Activated naive CD8-positive, alpha-beta T cell treated with anti-CD3 and anti-CD28 coated beads, Interleukin-2, amount 10 ng/mL, durations not matched to agents 7 days and 5 days (primary cell): Measurements from ENCODE around the gene PDE6B. TPM values are rescaled to one million over a fixed set of nuclear protein-coding genes. Genes with fewer than 3 reads are reported as not detected.
A peak's percentile ranks its signal among the peaks of the same experiment; 100 is the strongest.

Experiments used
- ATAC-seq: fragments of 150-1000 bp; cut with Tn5 transposase; one replicate; pipeline ENCODE4 v1.10.0; 2021; ENCODE audit warnings: low read depth, moderate library complexity
- POLR2A ChIA-PET: fragments of 350-600 bp; sonication (Branson Sonifier 250); formaldehyde crosslinking; loops from one replicate; lab custom pipeline; 2021; ENCODE audit warnings: antibody characterized with exemption; lab: Charles Lee
- DNase-seq: peaks from one replicate; pipeline ENCODE4 v3.0.0; 2021
- H3K27ac Mint-ChIP-seq: one replicate; pipeline ENCODE4 v1.8.0; 2022; ENCODE audit warnings: mild to moderate bottlenecking, mixed read lengths
- H3K27me3 Mint-ChIP-seq: one replicate; pipeline ENCODE4 v1.8.0; 2022; ENCODE audit warnings: mild to moderate bottlenecking, moderate library complexity, mixed read lengths
- H3K36me3 Mint-ChIP-seq: one replicate; pipeline ENCODE4 v1.8.0; 2021; ENCODE audit warnings: mild to moderate bottlenecking, mixed read lengths
- H3K4me1 Mint-ChIP-seq: one replicate; pipeline ENCODE4 v1.8.0; 2021; ENCODE audit warnings: mixed read lengths
- H3K4me3 Mint-ChIP-seq: one replicate; pipeline ENCODE4 v1.8.0; 2022; ENCODE audit warnings: mild to moderate bottlenecking, moderate library complexity, mixed read lengths
- H3K9me3 Mint-ChIP-seq: one replicate; pipeline ENCODE4 v1.8.0; 2021; ENCODE audit warnings: mixed read lengths
- total RNA-seq, 2 experiments: library from RNA; stranded (reverse); gene quantifications; one replicate each; pipeline ENCODE4 v1.2.3, GENCODE V29; 2021

PDE6B gene
- total RNA-seq, 2 experiments from 2014 or later, result 16.6 to 23.2 TPM

GRCh38 chr4:648579-649292 lies 23.4 kb downstream of the PDE6B start:
- POLR2A ChIA-PET, result no interaction called here

GRCh38 chr4:649293-649625 lies 23.9 kb downstream of the PDE6B start:
- no peak overlapping the region for H3K4me3 Mint-ChIP-seq
- ATAC-seq, result no peak
- no peak overlapping the region for H3K27ac Mint-ChIP-seq
- peaks cover 3% of the 10 kb centered on the region for H3K9me3 Mint-ChIP-seq
- peaks cover 4% of the 10 kb centered on the region for H3K27me3 Mint-ChIP-seq
- no peaks in the 10 kb centered on the region for H3K36me3 Mint-ChIP-seq
- H3K4me1 Mint-ChIP-seq, result no peaks in the 10 kb centered on the region
- POLR2A ChIA-PET, result no interaction called here
- DNase-seq, result no peak

More at GRCh38 chr4:648579-649292, 23.4 kb downstream of the PDE6B start:
- Mint-ChIP-seq H3K27me3 (peaks cover 4% of the 10 kb centered on the region), H3K4me3 (no peak overlapping the region), H3K36me3 (no peaks in the 10 kb centered on the region), H3K9me3 (peaks cover 3% of the 10 kb centered on the region), H3K27ac (no peak overlapping the region), H3K4me1 (no peaks in the 10 kb centered on the region)
- ATAC-seq (no peak), DNase-seq (no peak)

- ATAC-seq, result no peak
- Mint-ChIP-seq H3K27me3 (peaks cover 4% of the 10 kb centered on the region), H3K4me3 (no peak overlapping the region), H3K36me3 (no peaks in the 10 kb centered on the region), H3K9me3 (peaks cover 2% of the 10 kb centered on the region), H3K4me1 (no peaks in the 10 kb centered on the region), H3K27ac (no peak overlapping the region)
- POLR2A ChIA-PET, result no interaction called here
- no peak for DNase-seq
These were observed 24.5 kb downstream of the PDE6B start for GRCh38 chr4:649751-650310.

GRCh38 chr4:650461-650860 lies 25.1 kb downstream of the PDE6B start:
- Mint-ChIP-seq H3K36me3 (no peaks in the 10 kb centered on the region), H3K27ac (no peak overlapping the region), H3K4me3 (no peak overlapping the region), H3K9me3 (no peaks in the 10 kb centered on the region), H3K27me3 (peaks cover 4% of the 10 kb centered on the region), H3K4me1 (no peaks in the 10 kb centered on the region)
- ATAC-seq (no peak), DNase-seq (no peak)
- POLR2A ChIA-PET, result no interaction called here

- Mint-ChIP-seq H3K4me1 (no peaks in the 10 kb centered on the region), H3K27ac (no peak overlapping the region), H3K9me3 (no peaks in the 10 kb centered on the region), H3K4me3 (no peak overlapping the region), H3K36me3 (no peaks in the 10 kb centered on the region), H3K27me3 (peaks cover 3% of the 10 kb centered on the region)
- POLR2A ChIA-PET, result no interaction called here
- ATAC-seq (no peak), DNase-seq (no peak)
These were observed 25.8 kb downstream of the PDE6B start for GRCh38 chr4:650951-651883.

- Mint-ChIP-seq H3K4me3 (no peak overlapping the region), H3K4me1 (no peaks in the 10 kb centered on the region), H3K36me3 (no peaks in the 10 kb centered on the region), H3K27ac (peak overlapping the region; percentile 51), H3K27me3 (no peaks in the 10 kb centered on the region), H3K9me3 (no peaks in the 10 kb centered on the region)
- DNase-seq (no peak), ATAC-seq (no peak)
- POLR2A ChIA-PET, result no interaction called here
These were observed 26.7 kb downstream of the PDE6B start for GRCh38 chr4:651884-652642.

GRCh38 chr4:653080-653821 lies 27.9 kb downstream of the PDE6B start:
- no peak for DNase-seq
- Mint-ChIP-seq H3K27me3 (no peaks in the 10 kb centered on the region), H3K36me3 (no peaks in the 10 kb centered on the region), H3K9me3 (no peaks in the 10 kb centered on the region), H3K4me1 (no peaks in the 10 kb centered on the region), H3K27ac (no peak overlapping the region), H3K4me3 (no peak overlapping the region)
- no peak for ATAC-seq
- POLR2A ChIA-PET, result no interaction called here

GRCh38 chr4:653831-654502 lies 28.6 kb downstream of the PDE6B start:
- DNase-seq (no peak), ATAC-seq (no peak)
- Mint-ChIP-seq H3K27ac (no peak overlapping the region), H3K36me3 (no peaks in the 10 kb centered on the region), H3K27me3 (no peaks in the 10 kb centered on the region), H3K4me3 (no peak overlapping the region), H3K4me1 (no peaks in the 10 kb centered on the region), H3K9me3 (no peaks in the 10 kb centered on the region)
- POLR2A ChIA-PET, result no interaction called here

- Mint-ChIP-seq H3K4me1 (no peaks in the 10 kb centered on the region), H3K36me3 (peaks cover 2% of the 10 kb centered on the region), H3K27me3 (no peaks in the 10 kb centered on the region), H3K27ac (no peak overlapping the region), H3K9me3 (peaks cover 4% of the 10 kb centered on the region), H3K4me3 (no peak overlapping the region)
- no peak for DNase-seq
- ATAC-seq, result no peak
- POLR2A ChIA-PET, result no interaction called here
These were observed 29.1 kb downstream of the PDE6B start for GRCh38 chr4:654503-654845.

GRCh38 chr4:654871-655463 lies 29.6 kb downstream of the PDE6B start:
- no peak for DNase-seq
- POLR2A ChIA-PET, result no interaction called here
- peaks cover 5% of the 10 kb centered on the region for H3K9me3 Mint-ChIP-seq
- H3K36me3 Mint-ChIP-seq, result peaks cover 5% of the 10 kb centered on the region
- no peaks in the 10 kb centered on the region for H3K4me1 Mint-ChIP-seq
- no peak overlapping the region for H3K27ac Mint-ChIP-seq
- ATAC-seq, result no peak
- H3K27me3 Mint-ChIP-seq, result no peaks in the 10 kb centered on the region
- H3K4me3 Mint-ChIP-seq, result no peak overlapping the region

- DNase-seq (no peak), ATAC-seq (no peak)
- Mint-ChIP-seq H3K9me3 (peaks cover 5% of the 10 kb centered on the region), H3K36me3 (peaks cover 11% of the 10 kb centered on the region), H3K27me3 (no peaks in the 10 kb centered on the region), H3K4me1 (no peaks in the 10 kb centered on the region), H3K27ac (no peak overlapping the region), H3K4me3 (no peak overlapping the region)
- POLR2A ChIA-PET, result no interaction called here
These were observed 30.2 kb downstream of the PDE6B start for GRCh38 chr4:655464-656151.
